Uterus (tissue), 2 donors: ENCODE data around the gene DOK6.

ENCODE experiments used
- POLR2A ChIP-seq, 2 donors: fragments of 450-650 bp; IDR thresholded peaks; one replicate each; pipeline ENCODE4 v1.6.1; 2016; ENCODE audit warnings: antibody characterized with exemption in 2 of 2, mild to moderate bottlenecking in 1 of 2, moderate library complexity in 1 of 2
- TF ChIP-seq, protein P1 (sequence below), 4 experiments: fragments of 200-600 bp in 2 of 4; fragments of 450-650 bp in 2 of 4; sonication (generic) in 2 of 4; IDR thresholded peaks; one replicate each; pipeline ENCODE4 v1.5.1; 2016 to 2019; ENCODE audit warnings: antibody characterized with exemption in 4 of 4, mild to moderate bottlenecking in 2 of 4, moderate library complexity in 1 of 4

DNA sequence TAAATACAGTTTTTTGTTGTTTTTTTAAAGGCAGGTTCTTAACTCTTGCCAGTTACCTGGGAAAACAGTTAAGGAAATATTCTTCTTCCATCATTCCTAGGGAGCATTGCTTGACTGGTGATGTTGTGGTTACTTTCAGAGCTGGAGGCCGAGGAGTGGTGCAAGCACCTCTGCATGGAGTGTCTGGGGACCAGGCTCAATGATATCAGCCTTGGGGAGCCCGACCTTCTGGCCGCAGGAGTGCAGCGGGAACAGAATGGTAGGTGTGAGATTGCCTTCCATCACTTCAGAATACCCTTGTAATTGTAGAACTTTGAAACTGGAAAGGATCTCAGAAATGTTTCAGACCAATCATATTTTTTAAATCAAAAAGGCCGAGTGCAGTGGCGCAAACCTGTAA is 276.9 kb downstream of the DOK6 start:
- TF ChIP-seq, protein P1, sequence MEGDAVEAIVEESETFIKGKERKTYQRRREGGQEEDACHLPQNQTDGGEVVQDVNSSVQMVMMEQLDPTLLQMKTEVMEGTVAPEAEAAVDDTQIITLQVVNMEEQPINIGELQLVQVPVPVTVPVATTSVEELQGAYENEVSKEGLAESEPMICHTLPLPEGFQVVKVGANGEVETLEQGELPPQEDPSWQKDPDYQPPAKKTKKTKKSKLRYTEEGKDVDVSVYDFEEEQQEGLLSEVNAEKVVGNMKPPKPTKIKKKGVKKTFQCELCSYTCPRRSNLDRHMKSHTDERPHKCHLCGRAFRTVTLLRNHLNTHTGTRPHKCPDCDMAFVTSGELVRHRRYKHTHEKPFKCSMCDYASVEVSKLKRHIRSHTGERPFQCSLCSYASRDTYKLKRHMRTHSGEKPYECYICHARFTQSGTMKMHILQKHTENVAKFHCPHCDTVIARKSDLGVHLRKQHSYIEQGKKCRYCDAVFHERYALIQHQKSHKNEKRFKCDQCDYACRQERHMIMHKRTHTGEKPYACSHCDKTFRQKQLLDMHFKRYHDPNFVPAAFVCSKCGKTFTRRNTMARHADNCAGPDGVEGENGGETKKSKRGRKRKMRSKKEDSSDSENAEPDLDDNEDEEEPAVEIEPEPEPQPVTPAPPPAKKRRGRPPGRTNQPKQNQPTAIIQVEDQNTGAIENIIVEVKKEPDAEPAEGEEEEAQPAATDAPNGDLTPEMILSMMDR (IDR thresholded peaks at IDR 0.05) = no peak
- no peak for TF ChIP-seq POLR2A (IDR thresholded peaks at IDR 0.05)
